Measurements from ENCODE around the gene MAG.

DNA sequence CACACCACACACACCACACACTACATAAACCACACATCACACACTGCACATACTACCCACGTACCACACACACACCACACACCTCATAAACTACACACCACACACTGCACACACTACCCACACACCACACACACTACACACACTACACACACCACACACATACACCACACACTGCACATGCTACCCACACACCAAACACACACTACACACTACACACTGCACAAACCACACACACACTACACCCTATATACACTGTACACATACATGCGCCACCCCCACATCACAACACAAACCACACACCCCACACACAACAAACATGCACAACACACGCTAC is 5.5 kb downstream of the MAG start:
- TF ChIP-seq TAF1 (IDR thresholded peaks at IDR 0.05; ENCODE audit: borderline replicate concordance, low read depth, low read length) (no peak), ASH2L (IDR thresholded peaks at IDR 0.05; ENCODE audit: borderline replicate concordance, low read depth) (no peak)

All from GM12878 (cell line).